ENCODE results near the gene SCAMP5. TPM values are rescaled to one million over a fixed set of nuclear protein-coding genes. Genes with fewer than 3 reads are reported as not detected.

SCAMP5 gene
- total RNA-seq, 1 experiment from 2014 or later = 6.2 TPM

DNA sequence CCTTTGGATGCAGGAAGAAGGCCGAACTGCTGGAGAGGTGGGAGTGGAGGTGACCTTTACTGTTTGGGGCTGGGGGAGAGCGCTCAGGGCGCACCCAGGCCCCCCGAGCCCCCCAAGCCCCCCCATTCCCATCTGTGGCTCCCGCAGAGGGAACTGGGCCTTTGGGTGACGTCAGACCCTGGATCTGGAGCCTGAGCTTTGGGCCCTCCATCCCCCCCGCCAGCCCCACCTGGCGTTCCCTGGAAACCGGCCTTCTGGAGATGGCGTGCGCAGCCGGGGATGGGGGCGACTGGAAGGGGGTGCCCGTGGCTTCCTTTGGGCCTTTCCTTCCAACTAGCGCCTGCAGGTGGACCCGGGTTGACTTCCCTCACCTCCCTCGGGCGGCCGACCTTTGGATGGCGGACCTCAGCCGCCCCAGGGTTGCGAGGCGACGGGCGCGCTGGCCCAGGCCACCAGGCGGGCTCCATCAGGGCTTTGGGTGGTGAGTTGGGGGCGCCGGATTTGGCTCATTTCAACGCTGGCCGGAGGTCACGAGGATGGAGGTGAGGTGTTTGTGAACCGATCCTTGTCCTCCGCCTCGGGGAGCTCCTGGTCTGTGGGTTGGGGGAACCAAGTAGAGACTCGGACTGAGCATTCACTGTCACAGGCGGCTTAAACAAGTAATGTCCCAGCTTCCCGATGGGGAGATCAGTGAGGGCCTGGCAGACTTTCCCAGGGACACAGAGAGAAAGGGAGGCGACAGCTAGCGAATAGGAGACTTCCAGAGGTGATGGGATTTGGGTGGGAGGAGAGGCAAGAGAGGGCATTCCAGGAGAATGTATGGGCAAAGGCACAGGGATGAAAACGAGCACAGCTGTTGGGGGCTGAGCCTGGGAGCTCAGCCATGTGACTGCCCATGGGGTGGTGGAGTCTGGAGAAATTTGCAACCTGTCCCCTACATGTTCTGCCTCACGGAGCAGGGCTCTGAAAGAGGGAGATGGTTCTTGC is 709 bp downstream of the SCAMP5 start:
- CTCF ChIA-PET = interaction anchor here (1.0 to 1.3 kb wide), 2 partner anchors 208 to 225 kb away, joined by 3 to 4 read pairs; no protein-coding TSS in a partner anchor
- TF ChIP-seq POLR2AphosphoS5 (IDR thresholded peaks at IDR 0.05; ENCODE audit: low read depth, low read length) = no peak
- TF ChIP-seq, protein P1, sequence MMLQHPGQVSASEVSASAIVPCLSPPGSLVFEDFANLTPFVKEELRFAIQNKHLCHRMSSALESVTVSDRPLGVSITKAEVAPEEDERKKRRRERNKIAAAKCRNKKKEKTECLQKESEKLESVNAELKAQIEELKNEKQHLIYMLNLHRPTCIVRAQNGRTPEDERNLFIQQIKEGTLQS (IDR thresholded peaks at IDR 0.05) = no peak
- no peak for TF ChIP-seq JUND (IDR thresholded peaks at IDR 0.05)
- TF ChIP-seq ZFX (IDR thresholded peaks at IDR 0.05) = no peak
- no peak for TF ChIP-seq SRF (IDR thresholded peaks at IDR 0.05; ENCODE audit: low read depth)
- TF ChIP-seq, protein P2, sequence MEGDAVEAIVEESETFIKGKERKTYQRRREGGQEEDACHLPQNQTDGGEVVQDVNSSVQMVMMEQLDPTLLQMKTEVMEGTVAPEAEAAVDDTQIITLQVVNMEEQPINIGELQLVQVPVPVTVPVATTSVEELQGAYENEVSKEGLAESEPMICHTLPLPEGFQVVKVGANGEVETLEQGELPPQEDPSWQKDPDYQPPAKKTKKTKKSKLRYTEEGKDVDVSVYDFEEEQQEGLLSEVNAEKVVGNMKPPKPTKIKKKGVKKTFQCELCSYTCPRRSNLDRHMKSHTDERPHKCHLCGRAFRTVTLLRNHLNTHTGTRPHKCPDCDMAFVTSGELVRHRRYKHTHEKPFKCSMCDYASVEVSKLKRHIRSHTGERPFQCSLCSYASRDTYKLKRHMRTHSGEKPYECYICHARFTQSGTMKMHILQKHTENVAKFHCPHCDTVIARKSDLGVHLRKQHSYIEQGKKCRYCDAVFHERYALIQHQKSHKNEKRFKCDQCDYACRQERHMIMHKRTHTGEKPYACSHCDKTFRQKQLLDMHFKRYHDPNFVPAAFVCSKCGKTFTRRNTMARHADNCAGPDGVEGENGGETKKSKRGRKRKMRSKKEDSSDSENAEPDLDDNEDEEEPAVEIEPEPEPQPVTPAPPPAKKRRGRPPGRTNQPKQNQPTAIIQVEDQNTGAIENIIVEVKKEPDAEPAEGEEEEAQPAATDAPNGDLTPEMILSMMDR (IDR thresholded peaks at IDR 0.05 in 2 of 3, conservative IDR thresholded peaks at IDR 0.05 in 1 of 3; ENCODE audit: borderline replicate concordance in 1 of 3, insufficient read depth in 1 of 3, low read depth in 2 of 3, low read length in 2 of 3) = no peak
- TF ChIP-seq ZNF274 (IDR thresholded peaks at IDR 0.05; ENCODE audit: low read depth, low read length) = no peak
- no peak for TF ChIP-seq SIN3A (IDR thresholded peaks at IDR 0.05; ENCODE audit: low read depth)
- TF ChIP-seq CBX3 (IDR thresholded peaks at IDR 0.05; ENCODE audit: low read depth) = no peak
- no peak for TF ChIP-seq CEBPB (IDR thresholded peaks at IDR 0.05; ENCODE audit: low read depth)
- no peak for TF ChIP-seq FOSL1 (IDR thresholded peaks at IDR 0.05; ENCODE audit: low read depth)
- TF ChIP-seq TCF7L2 (IDR thresholded peaks at IDR 0.05; ENCODE audit: borderline replicate concordance, extremely low read depth, insufficient read depth, insufficient read length) = no peak
- TF ChIP-seq, protein P3, sequence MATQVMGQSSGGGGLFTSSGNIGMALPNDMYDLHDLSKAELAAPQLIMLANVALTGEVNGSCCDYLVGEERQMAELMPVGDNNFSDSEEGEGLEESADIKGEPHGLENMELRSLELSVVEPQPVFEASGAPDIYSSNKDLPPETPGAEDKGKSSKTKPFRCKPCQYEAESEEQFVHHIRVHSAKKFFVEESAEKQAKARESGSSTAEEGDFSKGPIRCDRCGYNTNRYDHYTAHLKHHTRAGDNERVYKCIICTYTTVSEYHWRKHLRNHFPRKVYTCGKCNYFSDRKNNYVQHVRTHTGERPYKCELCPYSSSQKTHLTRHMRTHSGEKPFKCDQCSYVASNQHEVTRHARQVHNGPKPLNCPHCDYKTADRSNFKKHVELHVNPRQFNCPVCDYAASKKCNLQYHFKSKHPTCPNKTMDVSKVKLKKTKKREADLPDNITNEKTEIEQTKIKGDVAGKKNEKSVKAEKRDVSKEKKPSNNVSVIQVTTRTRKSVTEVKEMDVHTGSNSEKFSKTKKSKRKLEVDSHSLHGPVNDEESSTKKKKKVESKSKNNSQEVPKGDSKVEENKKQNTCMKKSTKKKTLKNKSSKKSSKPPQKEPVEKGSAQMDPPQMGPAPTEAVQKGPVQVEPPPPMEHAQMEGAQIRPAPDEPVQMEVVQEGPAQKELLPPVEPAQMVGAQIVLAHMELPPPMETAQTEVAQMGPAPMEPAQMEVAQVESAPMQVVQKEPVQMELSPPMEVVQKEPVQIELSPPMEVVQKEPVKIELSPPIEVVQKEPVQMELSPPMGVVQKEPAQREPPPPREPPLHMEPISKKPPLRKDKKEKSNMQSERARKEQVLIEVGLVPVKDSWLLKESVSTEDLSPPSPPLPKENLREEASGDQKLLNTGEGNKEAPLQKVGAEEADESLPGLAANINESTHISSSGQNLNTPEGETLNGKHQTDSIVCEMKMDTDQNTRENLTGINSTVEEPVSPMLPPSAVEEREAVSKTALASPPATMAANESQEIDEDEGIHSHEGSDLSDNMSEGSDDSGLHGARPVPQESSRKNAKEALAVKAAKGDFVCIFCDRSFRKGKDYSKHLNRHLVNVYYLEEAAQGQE (IDR thresholded peaks at IDR 0.05; ENCODE audit: low read depth) = no peak
- TF ChIP-seq, protein P4, sequence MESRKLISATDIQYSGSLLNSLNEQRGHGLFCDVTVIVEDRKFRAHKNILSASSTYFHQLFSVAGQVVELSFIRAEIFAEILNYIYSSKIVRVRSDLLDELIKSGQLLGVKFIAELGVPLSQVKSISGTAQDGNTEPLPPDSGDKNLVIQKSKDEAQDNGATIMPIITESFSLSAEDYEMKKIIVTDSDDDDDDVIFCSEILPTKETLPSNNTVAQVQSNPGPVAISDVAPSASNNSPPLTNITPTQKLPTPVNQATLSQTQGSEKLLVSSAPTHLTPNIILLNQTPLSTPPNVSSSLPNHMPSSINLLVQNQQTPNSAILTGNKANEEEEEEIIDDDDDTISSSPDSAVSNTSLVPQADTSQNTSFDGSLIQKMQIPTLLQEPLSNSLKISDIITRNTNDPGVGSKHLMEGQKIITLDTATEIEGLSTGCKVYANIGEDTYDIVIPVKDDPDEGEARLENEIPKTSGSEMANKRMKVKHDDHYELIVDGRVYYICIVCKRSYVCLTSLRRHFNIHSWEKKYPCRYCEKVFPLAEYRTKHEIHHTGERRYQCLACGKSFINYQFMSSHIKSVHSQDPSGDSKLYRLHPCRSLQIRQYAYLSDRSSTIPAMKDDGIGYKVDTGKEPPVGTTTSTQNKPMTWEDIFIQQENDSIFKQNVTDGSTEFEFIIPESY (IDR thresholded peaks at IDR 0.05; ENCODE audit: extremely low read depth, insufficient replicate concordance, low read length) = no peak
- no peak for TF ChIP-seq EZH2phosphoT487 (IDR thresholded peaks at IDR 0.05; ENCODE audit: borderline replicate concordance)
- TF ChIP-seq EZH2 (IDR thresholded peaks at IDR 0.05) = no peak
- TF ChIP-seq EGR1 (IDR thresholded peaks at IDR 0.05; ENCODE audit: low read depth) = no peak
- no peak for TF ChIP-seq RAD21 (IDR thresholded peaks at IDR 0.05; ENCODE audit: low read depth)

More for the DNA sequence above, 709 bp downstream of the SCAMP5 start:
- Histone ChIP-seq H3K27ac (ENCODE audit: low read depth, low read length) (no peak overlapping the region; the same call in 1 of the 2 replicates), H3K4me3 (replicated peaks in 1 of 2; ENCODE audit: low read depth in 1 of 2, low read length in 2 of 2) (peak overlapping the region; percentile 50 to 60), H3K4me1 (ENCODE audit: control insufficient read depth in 1 of 2, insufficient read depth in 2 of 2, low read length in 2 of 2) (peaks cover 0 to 5% of the 10 kb centered on the region in 2 experiments; a peak in 1 of 4 replicates), H3K79me2 (ENCODE audit: insufficient read depth, low read length) (no peaks in the 10 kb centered on the region), H3K9me3 (ENCODE audit: control insufficient read depth in 1 of 2, insufficient read depth in 1 of 2, low read depth in 1 of 2, low read length in 2 of 2) (no peaks in the 10 kb centered on the region), H3K27me3 (ENCODE audit: insufficient read depth, low read length) (peaks cover 7% of the 10 kb centered on the region; the same call in 1 of the 2 replicates), H3K9me2 (ENCODE audit: insufficient read depth) (no peaks in the 10 kb centered on the region), H2AFZ (ENCODE audit: low read depth, low read length, poor library complexity, severe bottlenecking) (peak overlapping the region; percentile 45), H3K4me2 (ENCODE audit: low read length) (peak overlapping the region; percentile 82), H3K9ac (ENCODE audit: low read length) (peak overlapping the region; percentile 44; the same call in 1 of the 2 replicates), H4K20me1 (ENCODE audit: insufficient read depth) (no peaks in the 10 kb centered on the region), H3K36me3 (ENCODE audit: control insufficient read depth in 1 of 2, insufficient read depth in 2 of 2, low read length in 2 of 2) (no peaks in the 10 kb centered on the region)
- RAD21 ChIA-PET (ENCODE audit: low non-redundant PET in 1 of 2, low total read pairs in 2 of 2, uncharacterized antibody in 2 of 2, unreplicated experiment in 2 of 2) = interaction anchor here in 1 of 2 experiments (0.6 kb wide), 1 partner anchor 7 kb away, joined by 3 read pairs; no protein-coding TSS in a partner anchor
- POLR2A ChIA-PET = interaction anchor here (1.0 kb wide), 1 partner anchor 17 kb away, joined by 5 read pairs; no protein-coding TSS in a partner anchor
- no peak for DNase-seq (ENCODE audit: low read depth, low spot score)
- intact Hi-C loops (cut with micrococcal nuclease) = no loop called here
- ATAC-seq = no peak
- no TSS peak for BruUV-seq (replicated peaks)
